Vagina (tissue), 2 donors: ENCODE results near the gene CCDC34.

Experiments used
- POLR2A ChIP-seq, 2 donors: fragments of 450-650 bp; IDR thresholded peaks; one replicate each; pipeline ENCODE4 v1.6.1; 2017; ENCODE audit warnings: antibody characterized with exemption in 2 of 2, mild to moderate bottlenecking in 2 of 2, moderate library complexity in 2 of 2
- TF ChIP-seq, protein P1 (sequence below), 3 experiments: fragments of 450-650 bp in 2 of 3; fragments of 200-600 bp in 1 of 3; sonication (generic) in 1 of 3; IDR thresholded peaks; one replicate each; pipeline ENCODE4 v1.5.1; 2017 to 2019; ENCODE audit warnings: antibody characterized with exemption in 3 of 3, mild to moderate bottlenecking in 2 of 3, moderate library complexity in 2 of 3

DNA sequence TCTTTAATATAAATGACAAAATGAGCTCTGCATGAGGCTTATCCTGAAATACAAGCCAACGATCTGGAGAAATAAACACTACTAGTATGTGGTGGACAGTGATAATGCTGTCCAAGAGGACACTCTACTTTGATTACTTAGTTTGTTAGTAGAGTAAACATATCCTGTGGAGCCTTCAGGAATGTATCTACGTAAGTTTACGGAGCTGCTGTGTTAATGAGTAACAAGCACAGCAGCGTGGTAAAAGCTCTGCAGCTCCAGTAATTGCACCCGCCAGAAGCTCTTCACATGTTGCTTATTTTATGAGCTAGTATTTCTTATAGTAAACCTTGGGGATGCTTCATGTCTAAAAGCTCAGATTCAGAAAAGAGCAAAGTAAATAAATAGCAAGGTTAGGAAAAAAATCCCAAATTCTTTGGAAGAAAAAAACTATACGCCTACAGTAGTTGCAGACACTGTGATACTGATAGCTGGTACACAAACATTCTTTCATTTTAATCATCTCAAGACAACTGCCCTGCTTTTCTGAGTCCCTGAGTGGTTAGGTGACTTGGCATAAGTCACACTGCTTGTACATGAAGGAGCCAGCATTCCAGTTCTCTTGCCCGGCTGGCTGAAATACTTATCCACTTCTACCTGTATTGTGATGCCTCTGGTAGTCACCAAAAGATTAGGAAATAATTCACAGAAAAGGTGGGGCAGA lies 32.7 kb upstream of the CCDC34 start:
- TF ChIP-seq, protein P1, sequence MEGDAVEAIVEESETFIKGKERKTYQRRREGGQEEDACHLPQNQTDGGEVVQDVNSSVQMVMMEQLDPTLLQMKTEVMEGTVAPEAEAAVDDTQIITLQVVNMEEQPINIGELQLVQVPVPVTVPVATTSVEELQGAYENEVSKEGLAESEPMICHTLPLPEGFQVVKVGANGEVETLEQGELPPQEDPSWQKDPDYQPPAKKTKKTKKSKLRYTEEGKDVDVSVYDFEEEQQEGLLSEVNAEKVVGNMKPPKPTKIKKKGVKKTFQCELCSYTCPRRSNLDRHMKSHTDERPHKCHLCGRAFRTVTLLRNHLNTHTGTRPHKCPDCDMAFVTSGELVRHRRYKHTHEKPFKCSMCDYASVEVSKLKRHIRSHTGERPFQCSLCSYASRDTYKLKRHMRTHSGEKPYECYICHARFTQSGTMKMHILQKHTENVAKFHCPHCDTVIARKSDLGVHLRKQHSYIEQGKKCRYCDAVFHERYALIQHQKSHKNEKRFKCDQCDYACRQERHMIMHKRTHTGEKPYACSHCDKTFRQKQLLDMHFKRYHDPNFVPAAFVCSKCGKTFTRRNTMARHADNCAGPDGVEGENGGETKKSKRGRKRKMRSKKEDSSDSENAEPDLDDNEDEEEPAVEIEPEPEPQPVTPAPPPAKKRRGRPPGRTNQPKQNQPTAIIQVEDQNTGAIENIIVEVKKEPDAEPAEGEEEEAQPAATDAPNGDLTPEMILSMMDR (IDR thresholded peaks at IDR 0.05) = no peak
- TF ChIP-seq POLR2A (IDR thresholded peaks at IDR 0.05) = no peak
